ENCODE measurements around the gene RERE. TPM values are rescaled to one million over a fixed set of nuclear protein-coding genes. Genes with fewer than 3 reads are reported as not detected.

Gene RERE
- polyA plus RNA-seq, 1 of the 3 experiments (the other 2 are of a cell fraction), result 8.1 TPM

GRCh38 chr1:8321612-8322011, 495.8 kb downstream of the RERE start:
- no peaks in the 10 kb centered on the region for H3K9me3 ChIP-seq
- no peak for TF ChIP-seq TEAD4 (IDR thresholded peaks at IDR 0.05; ENCODE audit: borderline replicate concordance, insufficient read depth)
- TF ChIP-seq NRF1 (IDR thresholded peaks at IDR 0.05; ENCODE audit: low read depth, low read length), result no peak
- TF ChIP-seq RCOR1 (IDR thresholded peaks at IDR 0.05; ENCODE audit: low read length), result no peak
- TF ChIP-seq REST (IDR thresholded peaks at IDR 0.05; ENCODE audit: low read depth, low read length), result no peak
- no peak for TF ChIP-seq CHD2 (IDR thresholded peaks at IDR 0.05; ENCODE audit: low read length, partially characterized antibody)
- no peak for TF ChIP-seq FOXM1 (IDR thresholded peaks at IDR 0.05; ENCODE audit: low read depth)
- TF ChIP-seq SIN3A (IDR thresholded peaks at IDR 0.05; ENCODE audit: borderline replicate concordance, low read depth, low read length), result no peak
- TF ChIP-seq FOSL2 (IDR thresholded peaks at IDR 0.05; ENCODE audit: borderline replicate concordance, low read depth), result no peak
- no peak for TF ChIP-seq IRF3 (IDR thresholded peaks at IDR 0.05; ENCODE audit: low read depth, low read length)
- TF ChIP-seq, protein P1, sequence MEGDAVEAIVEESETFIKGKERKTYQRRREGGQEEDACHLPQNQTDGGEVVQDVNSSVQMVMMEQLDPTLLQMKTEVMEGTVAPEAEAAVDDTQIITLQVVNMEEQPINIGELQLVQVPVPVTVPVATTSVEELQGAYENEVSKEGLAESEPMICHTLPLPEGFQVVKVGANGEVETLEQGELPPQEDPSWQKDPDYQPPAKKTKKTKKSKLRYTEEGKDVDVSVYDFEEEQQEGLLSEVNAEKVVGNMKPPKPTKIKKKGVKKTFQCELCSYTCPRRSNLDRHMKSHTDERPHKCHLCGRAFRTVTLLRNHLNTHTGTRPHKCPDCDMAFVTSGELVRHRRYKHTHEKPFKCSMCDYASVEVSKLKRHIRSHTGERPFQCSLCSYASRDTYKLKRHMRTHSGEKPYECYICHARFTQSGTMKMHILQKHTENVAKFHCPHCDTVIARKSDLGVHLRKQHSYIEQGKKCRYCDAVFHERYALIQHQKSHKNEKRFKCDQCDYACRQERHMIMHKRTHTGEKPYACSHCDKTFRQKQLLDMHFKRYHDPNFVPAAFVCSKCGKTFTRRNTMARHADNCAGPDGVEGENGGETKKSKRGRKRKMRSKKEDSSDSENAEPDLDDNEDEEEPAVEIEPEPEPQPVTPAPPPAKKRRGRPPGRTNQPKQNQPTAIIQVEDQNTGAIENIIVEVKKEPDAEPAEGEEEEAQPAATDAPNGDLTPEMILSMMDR (IDR thresholded peaks at IDR 0.05), result no peak
- no peak for TF ChIP-seq JUND (IDR thresholded peaks at IDR 0.05)
- TF ChIP-seq, protein P2, sequence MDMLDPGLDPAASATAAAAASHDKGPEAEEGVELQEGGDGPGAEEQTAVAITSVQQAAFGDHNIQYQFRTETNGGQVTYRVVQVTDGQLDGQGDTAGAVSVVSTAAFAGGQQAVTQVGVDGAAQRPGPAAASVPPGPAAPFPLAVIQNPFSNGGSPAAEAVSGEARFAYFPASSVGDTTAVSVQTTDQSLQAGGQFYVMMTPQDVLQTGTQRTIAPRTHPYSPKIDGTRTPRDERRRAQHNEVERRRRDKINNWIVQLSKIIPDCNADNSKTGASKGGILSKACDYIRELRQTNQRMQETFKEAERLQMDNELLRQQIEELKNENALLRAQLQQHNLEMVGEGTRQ (IDR thresholded peaks at IDR 0.05; ENCODE audit: borderline replicate concordance, low read depth, low read length), result no peak
- TF ChIP-seq FOXJ3 (CRISPR knock-in tag; IDR thresholded peaks at IDR 0.05), result no peak
- CTCF ChIA-PET, result no interaction called here

More at GRCh38 chr1:8321612-8322011, 495.8 kb downstream of the RERE start:
- Histone ChIP-seq H3K4me3 (ENCODE audit: low read depth in 2 of 2, low read length in 1 of 2) (no peak overlapping the region), H4K20me1 (ENCODE audit: insufficient read depth) (no peaks in the 10 kb centered on the region), H3K9me2 (no peaks in the 10 kb centered on the region), H3K27me3 (ENCODE audit: insufficient read depth) (no peaks in the 10 kb centered on the region), H3K4me1 (ENCODE audit: control insufficient read depth in 1 of 2, insufficient read depth in 2 of 2, low read depth in 1 of 2, low read length in 1 of 2) (peaks cover 0 to 8% of the 10 kb centered on the region in 2 experiments; a peak in 1 of 4 replicates), H3K4me2 (no peak overlapping the region), H3K9ac (no peak overlapping the region), H3K79me2 (ENCODE audit: insufficient read depth) (no peaks in the 10 kb centered on the region), H3F3A (replicated peaks; ENCODE audit: insufficient read depth) (no peaks in the 10 kb centered on the region), H3K36me3 (replicated peaks in 1 of 2; ENCODE audit: control insufficient read depth in 1 of 2, insufficient read depth in 2 of 2, low read length in 1 of 2) (peaks cover 0 to 2% of the 10 kb centered on the region in 2 experiments), H2AFZ (ENCODE audit: low read depth) (no peak overlapping the region), H3K27ac (ENCODE audit: low read depth in 2 of 2, low read length in 1 of 2) (no peak overlapping the region)
- POLR2A ChIA-PET, result no interaction called here
- 84% methylated on average over 3 of the region's 3 CpGs for WGBS (ENCODE audit: low lambda C conversion rate)
- DNase-seq, result no peak

Data from SK-N-SH (cell line).